ENCODE measurements around the gene MINDY4B. TPM values are rescaled to one million over a fixed set of nuclear protein-coding genes. Genes with fewer than 3 reads are reported as not detected.

MINDY4B gene
- total RNA-seq, 4 donors from 2014 or later = not detected

DNA sequence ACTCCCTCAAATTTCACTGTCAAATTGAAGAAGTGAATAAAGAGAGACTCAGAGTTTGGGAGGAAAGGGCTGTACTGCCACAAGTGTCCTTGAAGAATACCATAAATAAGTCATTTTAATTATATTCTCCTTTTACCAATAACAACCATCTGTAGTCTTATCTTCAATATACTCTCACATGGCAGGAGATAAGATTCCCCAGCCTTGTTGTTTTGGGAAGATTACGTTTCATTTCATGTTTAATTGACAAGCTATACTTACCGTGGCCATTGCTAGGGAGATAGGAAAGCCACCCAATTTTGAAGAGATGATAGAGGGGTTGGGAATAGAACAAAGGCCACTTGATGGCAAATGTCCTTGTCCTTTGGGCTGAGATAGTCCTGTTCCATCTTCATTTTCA, 2.3 kb downstream of the MINDY4B start:
- Histone ChIP-seq H3K27me3 (peaks cover 7% of the 10 kb centered on the region), H3K4me1 (no peaks in the 10 kb centered on the region), H3K27ac (no peak overlapping the region), H3K9me3 (no peaks in the 10 kb centered on the region), H3K4me3 (no peak overlapping the region), H3K36me3 (no peaks in the 10 kb centered on the region)
- DNase-seq (ENCODE audit: low spot score in 2 of 2) = no peak
- WGBS = 78% methylated on average over 2 of the region's 2 CpGs
- no peak for TF ChIP-seq EP300 (IDR thresholded peaks at IDR 0.05)
- TF ChIP-seq, protein P1, sequence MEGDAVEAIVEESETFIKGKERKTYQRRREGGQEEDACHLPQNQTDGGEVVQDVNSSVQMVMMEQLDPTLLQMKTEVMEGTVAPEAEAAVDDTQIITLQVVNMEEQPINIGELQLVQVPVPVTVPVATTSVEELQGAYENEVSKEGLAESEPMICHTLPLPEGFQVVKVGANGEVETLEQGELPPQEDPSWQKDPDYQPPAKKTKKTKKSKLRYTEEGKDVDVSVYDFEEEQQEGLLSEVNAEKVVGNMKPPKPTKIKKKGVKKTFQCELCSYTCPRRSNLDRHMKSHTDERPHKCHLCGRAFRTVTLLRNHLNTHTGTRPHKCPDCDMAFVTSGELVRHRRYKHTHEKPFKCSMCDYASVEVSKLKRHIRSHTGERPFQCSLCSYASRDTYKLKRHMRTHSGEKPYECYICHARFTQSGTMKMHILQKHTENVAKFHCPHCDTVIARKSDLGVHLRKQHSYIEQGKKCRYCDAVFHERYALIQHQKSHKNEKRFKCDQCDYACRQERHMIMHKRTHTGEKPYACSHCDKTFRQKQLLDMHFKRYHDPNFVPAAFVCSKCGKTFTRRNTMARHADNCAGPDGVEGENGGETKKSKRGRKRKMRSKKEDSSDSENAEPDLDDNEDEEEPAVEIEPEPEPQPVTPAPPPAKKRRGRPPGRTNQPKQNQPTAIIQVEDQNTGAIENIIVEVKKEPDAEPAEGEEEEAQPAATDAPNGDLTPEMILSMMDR (IDR thresholded peaks at IDR 0.05) = no peak
- no peak for TF ChIP-seq POLR2AphosphoS5 (IDR thresholded peaks at IDR 0.05)
- no peak for TF ChIP-seq POLR2A (IDR thresholded peaks at IDR 0.05)

DNA sequence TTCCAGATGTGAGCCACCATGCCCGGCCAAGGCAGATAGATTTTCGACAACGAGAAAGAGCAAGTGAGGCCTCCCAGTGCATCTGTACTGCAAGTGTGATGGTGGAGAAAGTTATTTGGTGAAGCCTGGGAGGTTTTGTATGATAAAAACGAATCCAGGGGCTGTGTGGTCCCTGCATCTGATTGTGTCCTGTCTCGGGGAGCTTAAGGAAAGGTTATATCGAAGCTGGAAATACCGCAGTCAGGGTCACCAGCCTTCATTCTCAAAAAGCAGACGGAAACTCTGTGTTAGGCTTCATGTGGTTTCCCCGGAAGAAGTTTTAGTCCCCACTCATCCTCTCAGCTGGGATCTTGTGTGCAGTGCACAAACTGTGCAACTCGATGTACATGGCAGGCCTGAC, 3.4 kb downstream of the MINDY4B start:
- no peaks in the 10 kb centered on the region for H3K9me3 ChIP-seq
- no peak overlapping the region for H3K4me3 ChIP-seq
- DNase-seq (ENCODE audit: low spot score in 2 of 2) = no peak
- TF ChIP-seq EP300 (IDR thresholded peaks at IDR 0.05) = no peak
- TF ChIP-seq, protein P1 (IDR thresholded peaks at IDR 0.05) = no peak
- no peak for TF ChIP-seq POLR2A (IDR thresholded peaks at IDR 0.05)
- TF ChIP-seq POLR2AphosphoS5 (IDR thresholded peaks at IDR 0.05) = no peak
- 89% methylated on average over 10 of the region's 10 CpGs for WGBS
- peaks cover 7% of the 10 kb centered on the region for H3K27me3 ChIP-seq
- H3K4me1 ChIP-seq = no peaks in the 10 kb centered on the region
- no peaks in the 10 kb centered on the region for H3K36me3 ChIP-seq
- H3K27ac ChIP-seq = no peak overlapping the region

DNA sequence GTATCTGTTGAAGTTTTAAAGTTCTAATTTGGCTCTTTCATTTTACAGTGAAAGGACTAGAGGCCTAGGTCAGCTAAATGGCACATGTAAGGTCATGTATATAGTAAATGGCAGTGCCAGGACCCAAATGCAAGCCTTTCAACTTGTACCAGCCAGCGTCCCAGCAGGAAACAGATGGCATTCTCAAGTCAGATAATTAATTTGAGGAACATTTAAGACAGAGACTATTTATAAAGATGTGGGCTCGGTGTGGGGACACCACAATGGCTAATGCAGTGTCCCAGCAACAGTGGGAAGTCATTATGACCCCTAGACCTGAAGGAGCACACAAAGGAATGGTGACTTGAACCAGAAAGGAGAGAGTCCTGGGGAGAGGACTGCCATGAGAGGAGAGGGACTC, 6.1 kb downstream of the MINDY4B start:
- DNase-seq (ENCODE audit: low spot score in 2 of 2) = no peak
- H3K4me3 ChIP-seq = no peak overlapping the region
- WGBS = 81% methylated on average over 2 of the region's 2 CpGs
- no peak overlapping the region for H3K27ac ChIP-seq
- TF ChIP-seq POLR2AphosphoS5 (IDR thresholded peaks at IDR 0.05) = no peak
- TF ChIP-seq, protein P1 (IDR thresholded peaks at IDR 0.05) = no peak
- TF ChIP-seq EP300 (IDR thresholded peaks at IDR 0.05) = no peak
- TF ChIP-seq POLR2A (IDR thresholded peaks at IDR 0.05) = no peak
- H3K27me3 ChIP-seq = peaks cover 7% of the 10 kb centered on the region
- H3K4me1 ChIP-seq = no peaks in the 10 kb centered on the region
- H3K36me3 ChIP-seq = no peaks in the 10 kb centered on the region
- H3K9me3 ChIP-seq = no peaks in the 10 kb centered on the region

DNA sequence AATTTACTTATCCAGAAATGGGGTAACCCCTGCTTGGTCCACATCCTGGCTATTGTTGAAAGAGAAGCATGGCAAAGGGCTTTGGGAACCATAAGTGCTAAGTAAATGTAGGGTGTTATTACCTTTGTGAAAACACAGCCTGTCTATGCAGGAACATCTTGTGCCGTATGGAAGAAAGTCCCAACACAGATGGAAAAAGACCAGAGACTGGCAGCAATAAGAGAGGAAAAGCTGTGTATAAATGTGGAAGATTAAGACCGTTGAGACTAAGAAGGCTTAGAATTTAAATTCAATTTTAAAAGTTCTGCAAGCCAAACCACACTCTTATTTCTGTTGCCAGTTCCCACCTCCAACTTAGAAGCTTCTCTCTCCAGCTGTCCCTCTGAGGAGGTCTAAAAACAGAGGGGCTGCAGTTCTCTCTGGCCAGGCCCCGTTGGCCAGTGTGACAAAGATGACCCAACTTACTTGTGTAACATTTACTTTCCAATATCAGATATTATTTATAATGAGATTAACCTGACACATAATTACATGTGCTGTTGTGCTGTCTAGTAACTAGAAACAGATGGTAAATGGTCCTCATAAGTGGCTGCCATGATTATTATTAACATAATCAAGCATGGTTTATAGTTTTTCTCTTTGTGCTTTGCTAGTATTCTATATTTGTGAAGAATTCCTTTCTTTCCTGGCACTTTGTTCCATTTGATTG, 7.0 kb downstream of the MINDY4B start:
- Histone ChIP-seq H3K27me3 (peaks cover 7% of the 10 kb centered on the region), H3K36me3 (no peaks in the 10 kb centered on the region), H3K4me1 (no peaks in the 10 kb centered on the region), H3K4me3 (no peak overlapping the region), H3K9me3 (no peaks in the 10 kb centered on the region), H3K27ac (no peak overlapping the region)
- TF ChIP-seq POLR2A (IDR thresholded peaks at IDR 0.05) (no peak), POLR2AphosphoS5 (IDR thresholded peaks at IDR 0.05) (no peak), EP300 (IDR thresholded peaks at IDR 0.05) (no peak)
- TF ChIP-seq, protein P1 (IDR thresholded peaks at IDR 0.05) = no peak
- DNase-seq (ENCODE audit: low spot score in 2 of 2) = no peak
- WGBS = 70% methylated on average over 3 of the region's 3 CpGs

DNA sequence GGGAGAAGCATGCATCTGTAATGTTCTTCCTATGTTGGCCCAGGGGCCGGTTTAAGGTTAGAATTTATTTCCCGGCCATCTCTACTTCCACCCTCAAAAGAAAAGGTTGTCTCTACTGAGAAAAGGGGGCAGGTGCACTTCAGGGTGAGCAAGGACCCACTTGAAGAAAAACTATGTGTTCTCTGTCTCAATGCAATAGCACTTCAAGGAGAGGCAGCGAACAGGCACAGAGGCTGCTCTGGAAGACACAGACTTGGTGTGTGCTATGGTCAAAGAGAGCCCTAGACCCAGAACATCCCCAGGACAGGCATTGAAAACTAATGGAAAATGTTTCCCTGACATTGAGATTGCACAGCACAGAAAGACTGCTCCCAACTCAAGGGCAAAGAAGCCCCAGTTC, 7.6 kb downstream of the MINDY4B start:
- peaks cover 4% of the 10 kb centered on the region for H3K27me3 ChIP-seq
- DNase-seq (ENCODE audit: low spot score in 2 of 2) = no peak
- WGBS = 92% methylated on average over 3 of the region's 3 CpGs
- TF ChIP-seq POLR2AphosphoS5 (IDR thresholded peaks at IDR 0.05) (no peak), EP300 (IDR thresholded peaks at IDR 0.05) (no peak), POLR2A (IDR thresholded peaks at IDR 0.05) (no peak)
- TF ChIP-seq, protein P1 (IDR thresholded peaks at IDR 0.05) = no peak
- no peaks in the 10 kb centered on the region for H3K9me3 ChIP-seq
- H3K27ac ChIP-seq = no peak overlapping the region
- H3K4me1 ChIP-seq = no peaks in the 10 kb centered on the region
- no peak overlapping the region for H3K4me3 ChIP-seq
- no peaks in the 10 kb centered on the region for H3K36me3 ChIP-seq

Data from suprapubic skin (tissue), 4 donors.